Upper lobe of left lung (tissue), 6 donors: ENCODE results near the gene MUS81. TPM values are rescaled to one million over a fixed set of nuclear protein-coding genes. Genes with fewer than 3 reads are reported as not detected.

ENCODE experiments used
- ATAC-seq, 2 donors: fragments of 200-7000 bp; cut with Tn5 transposase; one replicate each; pipeline ENCODE4 v1.9.1; 2022; ENCODE audit warnings: mild to moderate bottlenecking in 2 of 2, moderate library complexity in 2 of 2; ENCODE audit not compliant: low FRiP score in 2 of 2
- DNase-seq, 2 donors: peaks; one replicate each; pipeline ENCODE4 v3.0.0-alpha.2; 2019 to 2020
- H3K27ac ChIP-seq, 4 donors: fragments of 200-600 bp; sonication (generic); one replicate each; pipeline ENCODE4 v1.5.1; 2016 to 2019
- H3K27me3 ChIP-seq, 4 donors: fragments of 200-600 bp; sonication (generic); one replicate each; pipeline ENCODE4 v1.5.1; 2017 to 2019
- H3K36me3 ChIP-seq, 4 donors: fragments of 200-600 bp; sonication (generic); one replicate each; pipeline ENCODE4 v1.5.1; 2016 to 2019
- H3K4me1 ChIP-seq, 4 donors: fragments of 200-600 bp; sonication (generic); one replicate each; pipeline ENCODE4 v1.5.1; 2018 to 2019
- H3K4me3 ChIP-seq, 4 donors: fragments of 200-600 bp; sonication (generic); one replicate each; pipeline ENCODE4 v1.5.1; 2017 to 2019; ENCODE audit warnings: mild to moderate bottlenecking in 2 of 4, moderate library complexity in 1 of 4
- H3K9me3 ChIP-seq, 4 donors: fragments of 200-600 bp; sonication (generic); one replicate each; pipeline ENCODE4 v1.5.1; 2018 to 2019
- EP300 ChIP-seq, 4 donors: sonication (generic); formaldehyde crosslinking; IDR thresholded peaks; one replicate each; pipeline ENCODE4 v1.5.1; 2017; ENCODE audit warnings: antibody characterized with exemption in 4 of 4, control low read depth in 2 of 4
- POLR2A ChIP-seq, 4 donors: fragments of 450-650 bp; IDR thresholded peaks; one replicate each; pipeline ENCODE4 v1.5.1; 2016 to 2017; ENCODE audit warnings: antibody characterized with exemption in 4 of 4, mild to moderate bottlenecking in 2 of 4
- POLR2AphosphoS5 ChIP-seq, 2 donors: sonication (generic); formaldehyde crosslinking; IDR thresholded peaks; one replicate each; pipeline ENCODE4 v1.5.1; 2017; ENCODE audit warnings: antibody characterized with exemption in 2 of 2
- WGBS, 2 donors: methylation state at CpG; one replicate each; pipeline ENCODE4 v1.1.5; 2017 to 2018; 5-methylcytosine and 5-hydroxymethylcytosine counted together
- total RNA-seq, 6 donors: library from RNA; depleted of rRNA in 4 of 6; stranded (reverse); fragments of >200 nt in 4 of 6; gene quantifications; one replicate each; pipeline versions ENCODE4 v1.1.0 to v1.2.1, GENCODE V29; 2016 to 2021
- TF ChIP-seq, protein P1 (sequence below), 6 experiments: fragments of 450-650 bp in 4 of 6; fragments of 200-600 bp in 2 of 6; sonication (generic) in 2 of 6; IDR thresholded peaks; one replicate each; pipeline ENCODE4 v1.5.1; 2016 to 2019; ENCODE audit warnings: antibody characterized with exemption in 6 of 6
- donor health status: DM: no; HTN: no; CAD: no; lungs with moderate emphysema.
- donor health status: DM: no; HTN: yes; CAD: no; lungs with severe emphysema.

MUS81 gene
- total RNA-seq, 6 donors from 2014 or later = 41.5 to 182 (median 53.3) TPM

DNA sequence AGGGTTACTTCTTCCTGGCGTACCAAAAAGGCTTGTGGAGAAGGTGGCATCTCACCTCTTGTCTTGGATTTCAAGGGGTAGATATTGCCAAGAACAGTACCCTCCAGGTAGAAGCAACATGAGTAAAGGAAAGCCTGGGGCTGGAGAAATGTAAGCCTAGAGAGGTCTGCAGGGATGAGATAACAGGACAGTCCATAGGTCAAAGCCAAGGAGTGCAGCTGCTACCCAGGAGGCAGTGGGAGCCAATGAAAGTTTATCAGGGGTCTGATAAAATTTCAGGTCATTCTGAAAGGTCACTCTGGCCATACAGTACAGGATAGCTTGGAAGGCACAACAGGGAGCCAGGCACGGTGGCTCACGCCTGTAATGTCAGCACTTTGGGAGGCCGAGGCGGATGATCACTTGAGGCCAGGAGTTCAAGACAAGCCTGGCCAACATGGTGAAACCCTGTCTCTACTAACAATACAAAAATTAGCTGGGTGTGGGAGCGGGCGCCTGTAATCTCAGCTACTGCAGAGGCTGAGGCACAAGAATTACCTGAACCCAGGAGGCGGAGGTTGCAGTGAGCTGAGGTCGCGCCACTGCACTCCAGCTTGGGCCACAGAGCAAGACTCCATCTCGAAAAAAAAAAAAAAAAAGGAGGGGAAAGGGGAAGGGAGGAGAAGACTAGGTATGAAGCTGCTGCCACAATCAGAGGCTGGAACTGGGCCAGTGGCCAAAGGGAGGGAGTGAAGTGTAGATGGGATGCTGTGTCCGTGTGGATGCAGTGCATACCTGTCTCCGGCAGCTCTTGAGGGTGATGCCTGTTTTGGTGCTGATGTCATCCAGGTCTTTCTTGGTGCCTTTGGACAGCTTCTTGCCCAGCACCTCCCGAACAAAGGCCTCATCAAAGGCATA is 26.8 kb downstream of the MUS81 start:
- 82 to 86% methylated on average over 14 of the region's 14 CpGs for WGBS, 2 donors
- Histone ChIP-seq H3K36me3 (peaks cover 6 to 47% (median 30%) of the 10 kb centered on the region in 4 donors), H3K9me3 (no peaks in the 10 kb centered on the region), H3K27me3 (no peaks in the 10 kb centered on the region), H3K27ac (peak overlapping the region; percentile 94 to 98 (median 94)), H3K4me1 (peaks cover 34 to 53% (median 44%) of the 10 kb centered on the region in 4 donors), H3K4me3 (peak overlapping the region in 3 of 4 donors; percentile 60 to 86 (median 71))
- ATAC-seq (no peak), DNase-seq (no peak)
- no peak for TF ChIP-seq POLR2A (IDR thresholded peaks at IDR 0.05)
- TF ChIP-seq EP300 (IDR thresholded peaks at IDR 0.05) = no peak
- TF ChIP-seq, protein P1, sequence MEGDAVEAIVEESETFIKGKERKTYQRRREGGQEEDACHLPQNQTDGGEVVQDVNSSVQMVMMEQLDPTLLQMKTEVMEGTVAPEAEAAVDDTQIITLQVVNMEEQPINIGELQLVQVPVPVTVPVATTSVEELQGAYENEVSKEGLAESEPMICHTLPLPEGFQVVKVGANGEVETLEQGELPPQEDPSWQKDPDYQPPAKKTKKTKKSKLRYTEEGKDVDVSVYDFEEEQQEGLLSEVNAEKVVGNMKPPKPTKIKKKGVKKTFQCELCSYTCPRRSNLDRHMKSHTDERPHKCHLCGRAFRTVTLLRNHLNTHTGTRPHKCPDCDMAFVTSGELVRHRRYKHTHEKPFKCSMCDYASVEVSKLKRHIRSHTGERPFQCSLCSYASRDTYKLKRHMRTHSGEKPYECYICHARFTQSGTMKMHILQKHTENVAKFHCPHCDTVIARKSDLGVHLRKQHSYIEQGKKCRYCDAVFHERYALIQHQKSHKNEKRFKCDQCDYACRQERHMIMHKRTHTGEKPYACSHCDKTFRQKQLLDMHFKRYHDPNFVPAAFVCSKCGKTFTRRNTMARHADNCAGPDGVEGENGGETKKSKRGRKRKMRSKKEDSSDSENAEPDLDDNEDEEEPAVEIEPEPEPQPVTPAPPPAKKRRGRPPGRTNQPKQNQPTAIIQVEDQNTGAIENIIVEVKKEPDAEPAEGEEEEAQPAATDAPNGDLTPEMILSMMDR (IDR thresholded peaks at IDR 0.05) = no peak
- TF ChIP-seq POLR2AphosphoS5 (IDR thresholded peaks at IDR 0.05) = no peak

DNA sequence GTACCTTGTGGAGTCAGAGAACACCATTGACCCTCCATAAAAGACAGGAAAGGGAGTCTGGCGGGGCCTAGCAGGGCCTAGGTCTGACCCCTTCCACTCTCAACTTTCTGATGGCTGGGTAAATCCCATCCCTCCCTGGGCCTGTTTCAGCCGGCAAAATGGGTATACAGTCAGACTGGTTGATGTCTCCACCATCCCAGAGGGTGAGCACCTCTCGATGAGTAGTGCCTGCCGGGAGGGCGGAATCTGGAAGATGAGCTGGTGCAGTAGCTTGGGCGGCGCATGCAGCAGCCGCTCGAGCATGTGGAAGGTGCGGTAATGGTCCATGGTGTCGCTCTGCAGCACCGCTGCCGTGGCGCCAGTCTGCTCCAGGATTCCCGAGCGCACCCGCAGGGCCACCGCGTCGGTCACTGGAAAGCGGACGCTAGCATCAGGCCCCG is 27.5 kb downstream of the MUS81 start:
- DNase-seq (no peak), ATAC-seq (no peak)
- H3K27me3 ChIP-seq = no peaks in the 10 kb centered on the region
- H3K9me3 ChIP-seq = no peaks in the 10 kb centered on the region
- peaks cover 3 to 40% (median 25%) of the 10 kb centered on the region in 4 donors for H3K36me3 ChIP-seq
- peak overlapping the region; percentile 60 to 87 (median 78) for H3K4me3 ChIP-seq
- H3K27ac ChIP-seq = peak overlapping the region; percentile 94 to 98 (median 94)
- peaks cover 40 to 59% (median 51%) of the 10 kb centered on the region in 4 donors for H3K4me1 ChIP-seq
- WGBS, 2 donors = 2 to 83% methylated on average over 1 to 21 of the region's 23 CpGs
- no peak for TF ChIP-seq EP300 (IDR thresholded peaks at IDR 0.05)
- TF ChIP-seq POLR2AphosphoS5 (IDR thresholded peaks at IDR 0.05) = no peak
- TF ChIP-seq, protein P1 (IDR thresholded peaks at IDR 0.05) = no peak
- TF ChIP-seq POLR2A (IDR thresholded peaks at IDR 0.05) = no peak

DNA sequence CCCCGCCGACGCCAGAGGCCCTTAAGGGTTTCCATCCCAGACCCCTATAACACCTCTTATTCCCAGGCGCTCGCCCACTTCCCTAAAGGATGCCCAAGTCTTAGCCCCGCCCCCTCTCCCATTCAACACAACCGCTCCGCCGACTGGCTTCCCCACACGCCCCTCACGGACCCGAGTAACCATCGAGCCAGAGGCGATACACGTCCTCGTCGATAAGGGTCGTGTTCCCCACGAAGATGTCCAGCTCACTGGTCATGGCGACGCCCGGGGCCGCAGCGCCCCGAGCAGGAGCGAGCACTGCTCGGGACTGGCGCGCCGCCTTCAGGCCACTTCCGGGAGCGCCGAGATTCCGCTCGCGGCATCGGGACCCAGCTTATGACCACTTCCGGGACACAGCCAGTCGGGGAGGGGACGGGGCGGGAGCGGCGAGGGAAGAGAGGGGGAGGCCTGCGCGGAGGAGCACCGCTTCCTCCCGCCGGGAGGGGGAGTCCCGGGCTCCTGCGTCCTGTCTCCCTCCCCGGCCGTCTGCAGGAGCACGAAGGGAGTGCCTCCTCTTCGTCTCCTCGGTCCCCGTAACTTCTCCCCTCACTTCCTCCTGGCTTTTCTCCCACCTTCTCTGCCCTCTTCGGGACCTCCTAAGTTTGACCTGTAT is 28.1 kb downstream of the MUS81 start, which contains the start of gene FIBP:
Gene FIBP (minus strand): TSS at position 309 of the 652 bp plus-strand sequence. CDS start 53 bp downstream, at position 256.
- no peaks in the 10 kb centered on the region for H3K9me3 ChIP-seq
- TF ChIP-seq, protein P1 (IDR thresholded peaks at IDR 0.05) = peak; percentile 91 to 99 (median 98)
- TF ChIP-seq EP300 (IDR thresholded peaks at IDR 0.05) (peak in 1 of 4 donors; percentile 19), POLR2A (IDR thresholded peaks at IDR 0.05) (peak in 3 of 4 donors; percentile 48 to 88 (median 81)), POLR2AphosphoS5 (IDR thresholded peaks at IDR 0.05) (peak; percentile 88 to 93)
- H3K27me3 ChIP-seq = no peaks in the 10 kb centered on the region
- peak within 1 kb of the TSS; percentile 60 to 87 (median 78) for H3K4me3 ChIP-seq
- peaks cover 46 to 65% (median 56%) of the 10 kb centered on the region in 4 donors for H3K4me1 ChIP-seq
- WGBS, 2 donors = 1% methylated on average over 19 to 34 of the region's 57 CpGs
- ATAC-seq = peak; percentile 87 to 94
- H3K27ac ChIP-seq = peak within 1 kb of the TSS; percentile 94 to 98 (median 94)
- peaks cover 3 to 34% (median 19%) of the 10 kb centered on the region in 4 donors for H3K36me3 ChIP-seq
- peak; percentile 98 to 99 for DNase-seq

DNA sequence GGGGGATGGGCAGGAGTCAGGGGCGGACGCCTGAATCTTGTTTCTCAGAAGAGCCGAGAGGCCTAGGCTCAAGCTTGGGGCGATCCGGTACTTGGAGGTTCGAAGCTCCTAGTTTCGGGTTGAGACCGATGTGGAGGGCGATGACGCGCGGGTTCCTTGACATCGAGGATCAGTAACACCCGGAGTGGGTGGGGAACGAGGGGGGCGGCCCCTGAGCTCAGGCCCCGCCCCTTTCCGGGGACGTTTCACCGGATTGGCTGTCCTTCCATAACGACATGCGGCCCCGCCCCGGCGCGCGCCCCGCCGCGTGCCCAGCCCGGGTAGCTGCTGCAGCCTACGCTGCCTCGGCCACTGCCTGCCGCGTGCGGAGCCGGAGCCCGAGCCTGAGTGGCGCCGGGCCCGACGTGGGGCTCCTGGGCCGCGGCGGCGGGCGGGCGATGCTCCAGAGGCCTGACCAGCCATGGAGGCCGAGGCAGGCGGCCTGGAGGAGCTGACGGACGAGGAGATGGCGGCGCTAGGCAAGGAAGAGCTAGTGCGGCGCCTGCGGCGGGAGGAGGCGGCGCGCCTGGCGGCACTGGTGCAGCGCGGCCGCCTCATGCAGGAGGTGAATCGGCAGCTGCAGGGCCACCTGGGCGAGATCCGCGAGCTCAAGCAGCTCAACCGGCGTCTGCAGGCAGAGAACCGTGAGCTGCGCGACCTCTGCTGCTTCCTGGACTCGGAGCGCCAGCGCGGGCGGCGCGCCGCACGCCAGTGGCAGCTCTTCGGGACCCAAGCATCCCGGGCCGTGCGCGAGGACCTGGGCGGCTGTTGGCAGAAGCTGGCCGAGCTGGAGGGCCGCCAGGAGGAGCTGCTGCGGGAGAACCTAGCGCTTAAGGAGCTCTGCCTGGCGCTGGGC is 30.3 kb downstream of the MUS81 start, which contains the start of gene CCDC85B:
Gene CCDC85B (plus strand): TSS at position 350 of the 895 bp plus-strand sequence. CDS start 111 bp downstream, at position 461.
- WGBS, 2 donors = 0 to 1% methylated on average over 20 to 59 of the region's 94 CpGs
- H3K4me3 ChIP-seq = peak within 1 kb of the TSS; percentile 50 to 86 (median 76)
- peaks cover 0 to 13% (median 2%) of the 10 kb centered on the region in 4 donors for H3K36me3 ChIP-seq
- H3K4me1 ChIP-seq = peaks cover 51 to 69% (median 62%) of the 10 kb centered on the region in 4 donors
- peak in 3 of 4 donors; percentile 91 to 98 (median 96) for TF ChIP-seq POLR2A (IDR thresholded peaks at IDR 0.05)
- TF ChIP-seq EP300 (IDR thresholded peaks at IDR 0.05) = peak in 1 of 4 donors; percentile 37
- TF ChIP-seq, protein P1 (IDR thresholded peaks at IDR 0.05) = peak in 5 of 6 experiments; percentile 11 to 51 (median 30)
- peak; percentile 87 to 91 for TF ChIP-seq POLR2AphosphoS5 (IDR thresholded peaks at IDR 0.05)
- H3K27me3 ChIP-seq = no peaks in the 10 kb centered on the region
- H3K9me3 ChIP-seq = no peaks in the 10 kb centered on the region
- DNase-seq (peak; percentile 99 to 100), ATAC-seq (peak; percentile 89 to 91)
- peak within 1 kb of the TSS; percentile 94 to 98 (median 94) for H3K27ac ChIP-seq
